HL-60 (cell line): ENCODE data around the gene ZP4.

Experiments used
- GABPA ChIP-seq: IDR thresholded peaks from 2 replicates; pipeline ENCODE4 v1.6.1; 2012; ENCODE audit warnings: low read depth
- POLR2AphosphoS5 ChIP-seq: IDR thresholded peaks from 2 replicates; pipeline ENCODE4 v1.6.1; 2012; ENCODE audit warnings: low read depth
- REST ChIP-seq: IDR thresholded peaks from 2 replicates; pipeline ENCODE4 v1.6.1; 2012; ENCODE audit warnings: low read depth; ENCODE audit not compliant: insufficient replicate concordance
- SPI1 ChIP-seq: IDR thresholded peaks from 2 replicates; pipeline ENCODE4 v1.6.1; 2012; ENCODE audit warnings: low read depth, mild to moderate bottlenecking, borderline replicate concordance
- TF ChIP-seq, protein P1 (sequence below): IDR thresholded peaks from one replicate; pipeline ENCODE4 v1.5.1; 2011; ENCODE audit warnings: low read length, control low read depth, inconsistent platforms; ENCODE audit not compliant: insufficient read depth

- TF ChIP-seq, protein P1, sequence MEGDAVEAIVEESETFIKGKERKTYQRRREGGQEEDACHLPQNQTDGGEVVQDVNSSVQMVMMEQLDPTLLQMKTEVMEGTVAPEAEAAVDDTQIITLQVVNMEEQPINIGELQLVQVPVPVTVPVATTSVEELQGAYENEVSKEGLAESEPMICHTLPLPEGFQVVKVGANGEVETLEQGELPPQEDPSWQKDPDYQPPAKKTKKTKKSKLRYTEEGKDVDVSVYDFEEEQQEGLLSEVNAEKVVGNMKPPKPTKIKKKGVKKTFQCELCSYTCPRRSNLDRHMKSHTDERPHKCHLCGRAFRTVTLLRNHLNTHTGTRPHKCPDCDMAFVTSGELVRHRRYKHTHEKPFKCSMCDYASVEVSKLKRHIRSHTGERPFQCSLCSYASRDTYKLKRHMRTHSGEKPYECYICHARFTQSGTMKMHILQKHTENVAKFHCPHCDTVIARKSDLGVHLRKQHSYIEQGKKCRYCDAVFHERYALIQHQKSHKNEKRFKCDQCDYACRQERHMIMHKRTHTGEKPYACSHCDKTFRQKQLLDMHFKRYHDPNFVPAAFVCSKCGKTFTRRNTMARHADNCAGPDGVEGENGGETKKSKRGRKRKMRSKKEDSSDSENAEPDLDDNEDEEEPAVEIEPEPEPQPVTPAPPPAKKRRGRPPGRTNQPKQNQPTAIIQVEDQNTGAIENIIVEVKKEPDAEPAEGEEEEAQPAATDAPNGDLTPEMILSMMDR: no peak
- TF ChIP-seq REST: no peak
- no peak for TF ChIP-seq POLR2AphosphoS5
- no peak for TF ChIP-seq GABPA
- TF ChIP-seq SPI1: no peak
Measured at GRCh38 chr1:237879195-237879594, 11.5 kb downstream of the ZP4 start.
